Testis (tissue), 3 donors: ENCODE results near the gene UBAC2. TPM values are rescaled to one million over a fixed set of nuclear protein-coding genes. Genes with fewer than 3 reads are reported as not detected.
A peak's percentile ranks its signal among the peaks of the same experiment; 100 is the strongest.
"Not testable (repeated sequence)": the region's sequence is repeated elsewhere in the genome, so short reads cannot be mapped to it uniquely, and the experiment has no call there.

ENCODE experiments used
- DNase-seq: peaks from one replicate; pipeline ENCODE4 v3.0.0-alpha.2; 2019
- H3K27ac ChIP-seq, 2 donors: fragments of 200-600 bp; sonication (generic); one replicate each; pipeline ENCODE4 v1.5.1; 2019
- H3K27me3 ChIP-seq: fragments of 200-600 bp; sonication (generic); one replicate; pipeline ENCODE4 v1.5.1; 2019
- H3K36me3 ChIP-seq: fragments of 200-600 bp; sonication (generic); one replicate; pipeline ENCODE4 v1.5.1; 2017; ENCODE audit warnings: low read depth; ENCODE audit errors: missing control alignments
- H3K4me1 ChIP-seq: fragments of 200-600 bp; sonication (generic); one replicate; pipeline ENCODE4 v1.5.1; 2019
- H3K4me3 ChIP-seq, 2 donors: fragments of 200-600 bp; sonication (generic); one replicate each; pipeline ENCODE4 v1.5.1; 2017 to 2019
- H3K9me3 ChIP-seq: fragments of 200-600 bp; sonication (generic); one replicate; pipeline ENCODE4 v1.5.1; 2017
- CTCF ChIP-seq, 3 experiments: fragments of 450-650 bp in 2 of 3; fragments of 200-600 bp in 1 of 3; sonication (generic) in 1 of 3; IDR thresholded peaks; one replicate each; pipeline ENCODE4 v1.5.1; 2016 to 2019; ENCODE audit warnings: antibody characterized with exemption in 3 of 3, mild to moderate bottlenecking in 2 of 3, moderate library complexity in 1 of 3
- POLR2A ChIP-seq: fragments of 450-650 bp; IDR thresholded peaks from one replicate; pipeline ENCODE4 v1.6.1; 2017; ENCODE audit warnings: antibody characterized with exemption, mild to moderate bottlenecking, moderate library complexity
- WGBS, 2 donors: methylation state at CpG; one replicate each; pipeline ENCODE4 v1.1.5; 2018; 5-methylcytosine and 5-hydroxymethylcytosine counted together
- intact Hi-C: fragments of 100-400 bp; cut with DNase I; formaldehyde crosslinking; loops from one replicate; pipeline ENCODE4 v1.15.1; 2023; ENCODE audit warnings: low total_unique reads
- polyA plus RNA-seq: library from polyadenylated mRNA; stranded (reverse); fragments of 350-450 nt; fragmentation: Illumina TruSeq; extraction: RNeasy Lipid Tissue Mini Kit (QIAGEN cat#74804); gene quantifications from one replicate; pipeline ENCODE4 v1.2.3, GENCODE V29; 2014; ENCODE audit warnings: low read depth, low replicate concordance; ENCODE audit not compliant: insufficient read depth
- total RNA-seq, 2 donors: library from RNA; depleted of rRNA; stranded (reverse); fragments of >200 nt; gene quantifications; one replicate each; pipeline ENCODE4 v1.2.3, GENCODE V29; 2016

UBAC2 gene
- total and polyA plus RNA-seq, 3 donors from 2014 or later = 85.5 to 147 (median 93.0) TPM

- WGBS, 2 donors = 53 to 60% methylated on average over 6 to 10 of the region's 10 CpGs
- Histone ChIP-seq H3K9me3 (no peaks in the 10 kb centered on the region), H3K4me3 (no peak overlapping the region), H3K27ac (peak overlapping the region; percentile 15 to 20), H3K27me3 (no peaks in the 10 kb centered on the region), H3K4me1 (peaks cover 28% of the 10 kb centered on the region), H3K36me3 (no peaks in the 10 kb centered on the region)
- intact Hi-C loops = no loop called here
- no peak for DNase-seq
- TF ChIP-seq CTCF (IDR thresholded peaks at IDR 0.05) (no peak), POLR2A (no peak)
Measured at GRCh38 chr13:99386495-99386894, 185.8 kb downstream of the UBAC2 start.

GRCh38 chr13:99386911-99387788 lies 186.5 kb downstream of the UBAC2 start:
- Histone ChIP-seq H3K9me3 (no peaks in the 10 kb centered on the region), H3K4me1 (peaks cover 28% of the 10 kb centered on the region), H3K27ac (peak overlapping the region; percentile 11 to 15), H3K36me3 (no peaks in the 10 kb centered on the region), H3K4me3 (no peak overlapping the region), H3K27me3 (no peaks in the 10 kb centered on the region)
- peak; percentile 76 for DNase-seq
- TF ChIP-seq CTCF (IDR thresholded peaks at IDR 0.05) (peak; percentile 51 to 74 (median 51)), POLR2A (no peak)
- intact Hi-C loops = no loop called here
- 75 to 76% methylated on average over 12 of the region's 12 CpGs for WGBS, 2 donors

DNA sequence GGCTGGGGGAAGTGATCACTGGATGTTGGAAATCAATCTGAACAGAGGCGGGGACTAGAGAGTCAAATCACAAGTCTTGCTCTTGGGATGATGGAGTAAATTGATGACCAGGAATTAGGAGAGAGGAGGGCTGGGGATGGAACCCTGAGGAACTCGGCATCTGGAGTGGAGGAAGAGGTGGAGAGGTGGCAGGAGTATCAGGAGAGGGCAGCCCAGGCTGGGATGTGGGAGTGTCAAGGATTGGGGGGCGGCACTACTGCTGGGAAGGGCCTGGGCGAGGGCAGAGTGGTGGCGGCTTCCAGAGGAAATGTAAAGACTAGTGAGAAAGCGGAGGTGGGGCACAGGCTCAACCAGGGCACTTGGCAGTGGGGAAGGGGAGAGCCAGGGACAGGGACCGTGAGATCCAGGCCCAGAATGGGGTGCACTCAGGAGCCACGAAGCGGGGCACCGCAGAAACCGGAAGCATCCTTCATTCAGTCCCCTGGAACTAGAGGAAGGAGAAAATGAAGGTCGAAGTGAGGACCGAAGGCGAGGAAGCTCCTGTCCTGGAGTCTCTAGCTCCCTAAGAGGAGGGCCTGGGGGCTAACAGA lies 187.8 kb downstream of the UBAC2 start:
- H3K27me3 ChIP-seq = no peaks in the 10 kb centered on the region
- DNase-seq = no peak
- intact Hi-C loops = no loop called here
- no peak overlapping the region for H3K4me3 ChIP-seq
- H3K27ac ChIP-seq = peak overlapping the region; percentile 45 to 46
- H3K9me3 ChIP-seq = no peaks in the 10 kb centered on the region
- no peak for TF ChIP-seq POLR2A
- TF ChIP-seq CTCF (IDR thresholded peaks at IDR 0.05) = no peak
- WGBS, 2 donors = 92 to 94% methylated on average over 14 of the region's 14 CpGs
- peaks cover 25% of the 10 kb centered on the region for H3K4me1 ChIP-seq
- H3K36me3 ChIP-seq = no peaks in the 10 kb centered on the region

- H3K36me3 ChIP-seq, DNase-seq, intact Hi-C loops, H3K27me3 ChIP-seq, H3K9me3 ChIP-seq, H3K4me3 ChIP-seq: not testable (repeated sequence)
- 88 to 92% methylated on average over 6 of the region's 6 CpGs for WGBS, 2 donors
- peaks cover 25% of the 10 kb centered on the region for H3K4me1 ChIP-seq
- H3K27ac ChIP-seq = peak overlapping the region in 1 of 2 donors; percentile 11
Measured at GRCh38 chr13:99389094-99389493, 188.4 kb downstream of the UBAC2 start.

GRCh38 chr13:99389520-99390304 lies 189.1 kb downstream of the UBAC2 start:
- Histone ChIP-seq H3K36me3 (no peaks in the 10 kb centered on the region), H3K4me1 (peaks cover 25% of the 10 kb centered on the region), H3K27ac (peak overlapping the region in 1 of 2 donors; percentile 11), H3K4me3 (no peak overlapping the region), H3K27me3 (no peaks in the 10 kb centered on the region), H3K9me3 (no peaks in the 10 kb centered on the region)
- intact Hi-C loops = no loop called here
- 89 to 92% methylated on average over 18 to 19 of the region's 19 CpGs for WGBS, 2 donors
- DNase-seq = no peak
- no peak for TF ChIP-seq POLR2A
- no peak for TF ChIP-seq CTCF (IDR thresholded peaks at IDR 0.05)
